Measurements from ENCODE around the gene PACSIN3. TPM values are rescaled to one million over a fixed set of nuclear protein-coding genes. Genes with fewer than 3 reads are reported as not detected.

PACSIN3 gene
- total and polyA plus RNA-seq, 2 of the 13 experiments (the other 11 are each of a cell fraction or from before 2014, with no cell fraction given): 47.9 to 93.3 TPM

DNA sequence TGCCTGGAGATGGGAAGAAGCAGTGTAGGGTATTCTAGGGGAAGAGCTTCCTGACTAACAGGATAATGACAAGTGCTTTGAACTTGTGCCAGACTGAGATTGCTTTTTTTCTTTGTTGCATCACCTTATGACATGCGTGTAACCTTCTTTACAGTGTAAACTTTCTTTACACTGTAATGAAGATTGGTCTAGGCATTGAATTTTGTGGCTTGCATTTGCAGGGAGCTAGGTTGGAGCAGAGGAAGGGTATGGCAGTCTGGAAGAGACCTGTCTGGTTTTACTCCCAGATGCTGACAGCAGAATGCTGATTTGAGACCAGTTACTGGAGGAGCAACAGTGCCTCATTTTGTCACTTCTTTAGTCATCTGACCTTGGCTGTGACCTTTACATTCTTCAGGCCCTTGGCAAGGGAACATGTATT, 34.2 kb upstream of the PACSIN3 start:
- Histone ChIP-seq H3K27ac (ENCODE audit: extremely low read length, insufficient read depth, low read length) (no peak overlapping the region), H3K4me1 (ENCODE audit: insufficient read depth, low read length) (peaks cover 48% of the 10 kb centered on the region), H3K36me3 (replicated peaks in 1 of 2; ENCODE audit: control insufficient read depth in 1 of 2, insufficient read depth in 2 of 2, low read length in 2 of 2) (peaks cover 5 to 22% of the 10 kb centered on the region in 2 experiments), H4K20me1 (ENCODE audit: insufficient read depth, low read length) (peaks cover 22% of the 10 kb centered on the region), H3K9me3 (ENCODE audit: low read length) (no peaks in the 10 kb centered on the region), H3K9ac (ENCODE audit: insufficient read depth, low read depth, low read length) (no peak overlapping the region), H3K4me3 (replicated peaks in 1 of 3; ENCODE audit: insufficient read depth in 1 of 3, low read depth in 2 of 3, low read length in 3 of 3) (no peak overlapping the region), H2AFZ (ENCODE audit: low read length) (no peak overlapping the region), H3K27me3 (ENCODE audit: control insufficient read depth in 1 of 2, insufficient read depth in 2 of 2, low read length in 2 of 2) (no peaks in the 10 kb centered on the region; a peak in 1 of 5 replicates), H3K4me2 (ENCODE audit: low read depth, low read length) (no peak overlapping the region), H3K79me2 (ENCODE audit: insufficient read depth, low read length) (peaks cover 37% of the 10 kb centered on the region)
- in situ Hi-C loops (cut with HindIII; ENCODE audit: extremely low pct_ligation_motif_present, low pct_unique_long_range_greater_than_20kb) (no loop called here), intact Hi-C loops (cut with micrococcal nuclease; ENCODE audit: unreplicated experiment) (no loop called here)
- ATAC-seq: no peak
- TF ChIP-seq GFI1 (CRISPR knock-in tag; IDR thresholded peaks at IDR 0.05; ENCODE audit: borderline replicate concordance): peak; percentile 48; the same call in 1 of the 2 replicates
- TF ChIP-seq JUNB (CRISPR knock-in tag; IDR thresholded peaks at IDR 0.05; ENCODE audit: borderline replicate concordance): no peak
- TF ChIP-seq CEBPG (CRISPR knock-in tag; IDR thresholded peaks at IDR 0.05): peak; percentile 46; the same call in 1 of the 2 replicates
- TF ChIP-seq HMG20A (CRISPR knock-in tag; IDR thresholded peaks at IDR 0.05; ENCODE audit: borderline replicate concordance): 0 out of 2 replicates have a peak, but pooled peaks have one; percentile 15
- TF ChIP-seq JARID2 (CRISPR knock-in tag; IDR thresholded peaks at IDR 0.05; ENCODE audit: insufficient replicate concordance): no peak
- TF ChIP-seq, protein P1, sequence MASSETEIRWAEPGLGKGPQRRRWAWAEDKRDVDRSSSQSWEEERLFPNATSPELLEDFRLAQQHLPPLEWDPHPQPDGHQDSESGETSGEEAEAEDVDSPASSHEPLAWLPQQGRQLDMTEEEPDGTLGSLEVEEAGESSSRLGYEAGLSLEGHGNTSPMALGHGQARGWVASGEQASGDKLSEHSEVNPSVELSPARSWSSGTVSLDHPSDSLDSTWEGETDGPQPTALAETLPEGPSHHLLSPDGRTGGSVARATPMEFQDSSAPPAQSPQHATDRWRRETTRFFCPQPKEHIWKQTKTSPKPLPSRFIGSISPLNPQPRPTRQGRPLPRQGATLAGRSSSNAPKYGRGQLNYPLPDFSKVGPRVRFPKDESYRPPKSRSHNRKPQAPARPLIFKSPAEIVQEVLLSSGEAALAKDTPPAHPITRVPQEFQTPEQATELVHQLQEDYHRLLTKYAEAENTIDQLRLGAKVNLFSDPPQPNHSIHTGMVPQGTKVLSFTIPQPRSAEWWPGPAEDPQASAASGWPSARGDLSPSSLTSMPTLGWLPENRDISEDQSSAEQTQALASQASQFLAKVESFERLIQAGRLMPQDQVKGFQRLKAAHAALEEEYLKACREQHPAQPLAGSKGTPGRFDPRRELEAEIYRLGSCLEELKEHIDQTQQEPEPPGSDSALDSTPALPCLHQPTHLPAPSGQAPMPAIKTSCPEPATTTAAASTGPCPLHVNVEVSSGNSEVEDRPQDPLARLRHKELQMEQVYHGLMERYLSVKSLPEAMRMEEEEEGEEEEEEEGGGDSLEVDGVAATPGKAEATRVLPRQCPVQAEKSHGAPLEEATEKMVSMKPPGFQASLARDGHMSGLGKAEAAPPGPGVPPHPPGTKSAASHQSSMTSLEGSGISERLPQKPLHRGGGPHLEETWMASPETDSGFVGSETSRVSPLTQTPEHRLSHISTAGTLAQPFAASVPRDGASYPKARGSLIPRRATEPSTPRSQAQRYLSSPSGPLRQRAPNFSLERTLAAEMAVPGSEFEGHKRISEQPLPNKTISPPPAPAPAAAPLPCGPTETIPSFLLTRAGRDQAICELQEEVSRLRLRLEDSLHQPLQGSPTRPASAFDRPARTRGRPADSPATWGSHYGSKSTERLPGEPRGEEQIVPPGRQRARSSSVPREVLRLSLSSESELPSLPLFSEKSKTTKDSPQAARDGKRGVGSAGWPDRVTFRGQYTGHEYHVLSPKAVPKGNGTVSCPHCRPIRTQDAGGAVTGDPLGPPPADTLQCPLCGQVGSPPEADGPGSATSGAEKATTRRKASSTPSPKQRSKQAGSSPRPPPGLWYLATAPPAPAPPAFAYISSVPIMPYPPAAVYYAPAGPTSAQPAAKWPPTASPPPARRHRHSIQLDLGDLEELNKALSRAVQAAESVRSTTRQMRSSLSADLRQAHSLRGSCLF (CRISPR knock-in tag; IDR thresholded peaks at IDR 0.05; ENCODE audit: borderline replicate concordance): no peak
- TF ChIP-seq PHF21A (CRISPR knock-in tag; IDR thresholded peaks at IDR 0.05): no peak
- TF ChIP-seq CC2D1A (CRISPR knock-in tag; IDR thresholded peaks at IDR 0.05): no peak
- no peak for TF ChIP-seq ZSCAN9 (CRISPR knock-in tag; IDR thresholded peaks at IDR 0.05; ENCODE audit: borderline replicate concordance)
- TF ChIP-seq CEBPB (IDR thresholded peaks at IDR 0.05; ENCODE audit: borderline replicate concordance, low read depth, low read length): peak; percentile 57; the same call in 1 of the 2 replicates
- 0 out of 2 replicates have a peak, but pooled peaks have one; percentile 12 for TF ChIP-seq SAP130 (CRISPR knock-in tag; IDR thresholded peaks at IDR 0.05; ENCODE audit: low read depth)
- 0 out of 2 replicates have a peak, but pooled peaks have one; percentile 55 for TF ChIP-seq BCL6 (CRISPR knock-in tag; IDR thresholded peaks at IDR 0.05)
- TF ChIP-seq, protein P2, sequence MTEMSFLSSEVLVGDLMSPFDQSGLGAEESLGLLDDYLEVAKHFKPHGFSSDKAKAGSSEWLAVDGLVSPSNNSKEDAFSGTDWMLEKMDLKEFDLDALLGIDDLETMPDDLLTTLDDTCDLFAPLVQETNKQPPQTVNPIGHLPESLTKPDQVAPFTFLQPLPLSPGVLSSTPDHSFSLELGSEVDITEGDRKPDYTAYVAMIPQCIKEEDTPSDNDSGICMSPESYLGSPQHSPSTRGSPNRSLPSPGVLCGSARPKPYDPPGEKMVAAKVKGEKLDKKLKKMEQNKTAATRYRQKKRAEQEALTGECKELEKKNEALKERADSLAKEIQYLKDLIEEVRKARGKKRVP (CRISPR knock-in tag; IDR thresholded peaks at IDR 0.05): peak in 1 of 2 experiments; percentile 67; a peak in 2 of 4 replicates
- TF ChIP-seq FOSL2 (CRISPR knock-in tag; IDR thresholded peaks at IDR 0.05): peak; percentile 30; the same call in 1 of the 2 replicates
- POLR2A ChIA-PET: interaction anchor here (0.7 to 2.1 kb wide), 13 partner anchors 10 to 303 kb away, joined by 3 to 15 read pairs (median 3); partner anchors contain the start of gene ACP2
- DNase-seq (ENCODE audit: low spot score): peak; percentile 25
- FAIRE-seq: no peak
- 81% methylated on average over 1 of the region's 1 CpG for WGBS (ENCODE audit: low lambda C conversion rate)
- BruUV-seq (replicated peaks): no TSS peak
- CTCF ChIA-PET (ENCODE audit: low intra/inter-chr PET ratio, low total read pairs): no interaction called here
